ES-I3 (cell line): Measurements from ENCODE around the gene MMS19.
A peak's percentile ranks its signal among the peaks of the same experiment; 100 is the strongest.

Source experiments
- H3K36me3 ChIP-seq: 2 replicates; pipeline ENCODE4 v1.6.1; 2013; ENCODE audit warnings: mild to moderate bottlenecking, low read length, control low read depth, moderate library complexity; ENCODE audit not compliant: insufficient read depth
- H3K4me1 ChIP-seq: 2 replicates; pipeline ENCODE4 v1.6.1; 2013; ENCODE audit warnings: mild to moderate bottlenecking, control low read depth, low read length; ENCODE audit not compliant: insufficient read depth
- H3K9ac ChIP-seq: 2 replicates; pipeline ENCODE4 v1.6.1; 2013; ENCODE audit warnings: low read depth, mild to moderate bottlenecking, low read length, moderate library complexity
- H3K9me3 ChIP-seq: 2 replicates; pipeline ENCODE4 v1.6.1; 2013; ENCODE audit warnings: mild to moderate bottlenecking, low read length, moderate library complexity; ENCODE audit not compliant: control insufficient read depth, insufficient read depth

MMS19 gene

DNA sequence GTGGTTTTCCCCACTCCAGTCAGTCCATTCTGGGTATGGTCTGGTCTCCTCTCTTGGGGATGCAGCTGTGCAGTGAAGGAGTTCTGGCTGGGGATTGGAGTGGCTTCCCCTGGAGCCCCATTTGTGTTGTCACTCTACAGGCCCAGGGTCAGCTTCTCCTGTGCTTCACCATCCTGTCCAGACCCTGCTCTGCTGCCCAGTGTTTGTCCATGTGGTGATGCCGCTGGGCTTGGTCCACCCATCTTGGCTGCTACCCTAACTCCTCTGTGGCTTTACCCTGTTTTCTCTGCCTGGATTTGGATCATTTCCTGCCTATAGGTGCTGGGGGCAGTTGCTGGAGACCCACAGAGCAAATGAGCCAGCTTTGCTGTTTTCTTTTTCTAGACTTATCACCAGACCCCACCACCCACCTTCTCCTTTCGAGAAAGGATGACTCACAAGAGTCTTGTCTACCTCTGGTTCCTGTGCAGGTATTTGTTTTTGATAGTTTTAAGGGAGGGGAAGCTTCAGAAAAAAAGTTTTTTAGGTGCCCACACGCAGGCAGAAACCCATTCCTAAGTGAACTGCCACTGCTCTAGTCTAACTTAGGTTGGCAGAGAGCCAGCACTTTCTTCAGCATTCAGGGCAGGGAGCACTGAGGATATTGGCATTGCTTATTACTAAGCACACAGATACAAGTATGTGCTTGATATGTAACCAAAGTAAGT lies 43.7 kb downstream of the MMS19 start:
- no peaks in the 10 kb centered on the region for H3K4me1 ChIP-seq
- H3K9me3 ChIP-seq = no peaks in the 10 kb centered on the region
- peaks cover 32% of the 10 kb centered on the region for H3K36me3 ChIP-seq
- no peak overlapping the region for H3K9ac ChIP-seq

DNA sequence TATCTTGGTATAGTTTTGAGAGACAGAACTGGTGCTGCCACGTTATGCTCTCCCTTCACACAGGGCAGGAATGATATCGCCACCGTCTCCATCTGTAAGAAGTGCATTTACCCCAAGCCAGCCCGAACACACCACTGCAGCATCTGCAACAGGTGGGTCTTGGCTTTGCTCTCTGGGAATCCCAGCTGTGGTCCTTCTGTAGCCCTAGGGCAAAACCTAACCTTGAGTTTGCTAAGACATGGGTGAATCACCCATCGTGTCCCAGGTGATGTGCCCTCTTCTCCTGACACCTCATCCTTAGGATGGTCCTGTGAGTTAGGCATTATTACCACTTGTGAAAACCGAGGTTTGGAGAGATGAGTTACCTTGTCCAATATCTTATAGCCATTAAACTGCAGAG lies 45.9 kb downstream of the MMS19 start:
- Histone ChIP-seq H3K4me1 (no peaks in the 10 kb centered on the region), H3K36me3 (peaks cover 18% of the 10 kb centered on the region), H3K9ac (no peak overlapping the region), H3K9me3 (no peaks in the 10 kb centered on the region)

DNA sequence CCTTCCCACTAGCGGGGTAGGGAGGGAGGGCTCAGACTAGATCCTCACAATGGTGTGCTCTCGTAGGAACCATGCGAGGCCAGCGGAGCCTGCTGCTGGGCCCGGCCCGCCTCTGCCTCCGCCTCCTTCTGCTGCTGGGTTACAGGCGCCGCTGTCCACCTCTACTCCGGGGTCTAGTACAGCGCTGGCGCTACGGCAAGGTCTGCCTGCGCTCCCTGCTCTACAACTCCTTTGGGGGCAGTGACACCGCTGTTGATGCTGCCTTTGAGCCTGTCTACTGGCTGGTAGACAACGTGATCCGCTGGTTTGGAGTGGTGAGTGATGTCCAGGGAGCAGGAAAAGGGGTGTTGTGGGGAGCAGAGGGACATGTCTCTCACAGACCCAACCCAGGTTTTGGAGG lies 46.6 kb downstream of the MMS19 start:
- Histone ChIP-seq H3K4me1 (no peaks in the 10 kb centered on the region), H3K9me3 (no peaks in the 10 kb centered on the region), H3K36me3 (peaks cover 14% of the 10 kb centered on the region), H3K9ac (no peak overlapping the region)

DNA sequence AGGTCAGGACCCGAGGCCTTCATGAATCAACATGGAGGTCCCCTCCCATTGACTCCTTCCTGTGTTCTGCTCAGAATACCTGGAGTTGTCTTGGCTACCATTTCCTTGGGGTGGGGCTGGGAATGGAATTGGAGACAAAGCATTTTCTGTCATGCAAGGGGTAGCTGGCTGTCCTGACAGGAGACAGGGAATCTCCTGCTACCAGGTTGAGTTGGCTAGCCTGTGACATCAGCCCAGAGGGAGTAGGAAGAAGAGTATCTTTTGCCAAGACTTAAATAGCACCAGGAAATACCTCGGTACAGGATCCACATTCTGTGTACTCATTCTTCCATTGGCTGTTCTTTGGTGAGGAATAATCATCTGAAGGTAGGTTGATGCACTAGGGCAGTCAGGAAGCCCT lies 47.4 kb downstream of the MMS19 start:
- Histone ChIP-seq H3K9me3 (no peaks in the 10 kb centered on the region), H3K9ac (no peak overlapping the region), H3K4me1 (no peaks in the 10 kb centered on the region), H3K36me3 (peaks cover 11% of the 10 kb centered on the region)

DNA sequence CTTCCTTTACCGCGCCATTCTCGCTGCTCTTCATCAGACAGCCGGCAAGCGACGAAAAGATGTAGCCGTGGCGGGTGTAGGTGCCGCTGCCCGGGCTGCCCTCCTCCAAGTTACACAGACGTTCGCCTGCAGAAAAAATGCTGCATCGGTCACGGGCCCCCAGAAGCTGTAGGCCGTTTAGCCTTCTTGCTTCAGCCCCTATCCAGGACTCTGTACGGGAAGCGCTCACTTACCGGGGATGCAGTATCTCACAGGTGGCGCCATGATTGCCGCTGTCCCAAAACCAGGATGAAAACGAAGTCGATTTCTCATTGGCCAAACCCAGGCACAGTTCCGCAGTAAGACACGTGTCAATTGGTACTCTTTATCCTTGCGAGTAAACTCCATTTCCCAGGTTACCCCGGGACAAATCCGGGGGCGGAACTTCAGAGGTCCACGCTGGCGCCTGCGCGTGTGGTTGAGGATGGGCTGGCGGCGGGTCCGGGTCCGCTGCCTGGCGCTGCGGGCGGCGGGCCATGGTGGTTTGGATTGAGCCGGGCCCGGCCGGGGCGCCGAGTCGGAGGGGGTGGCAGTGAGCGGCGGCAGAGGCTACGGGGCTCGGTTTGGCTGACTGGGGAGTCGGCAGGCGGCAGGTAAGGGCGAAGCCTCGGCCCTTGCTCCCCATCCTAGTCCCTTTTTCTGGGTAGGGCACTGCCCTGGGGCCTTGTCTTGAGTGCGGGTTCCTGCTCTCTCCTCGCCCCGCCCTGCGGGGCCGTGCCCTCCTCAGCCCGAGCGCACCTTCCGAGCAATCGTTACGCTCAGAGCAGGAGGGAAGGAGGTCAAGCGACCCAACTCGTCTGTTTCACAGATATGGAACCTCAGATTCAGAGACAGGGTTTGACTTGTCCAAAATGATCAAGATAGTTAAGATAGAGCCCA lies 52.2 kb downstream of the MMS19 start, which contains the start of the genes EXOSC1 and ZDHHC16:
Gene EXOSC1 (minus strand): TSS at position 285 of the 918 bp plus-strand sequence. CDS start 21 bp downstream, at position 264.
Gene ZDHHC16 (plus strand): TSS at position 454 of the 918 bp plus-strand sequence. CDS start 5,501 bp downstream, outside the sequence.
- Histone ChIP-seq H3K4me1 (peaks cover 4% of the 10 kb centered on the region; the same call in 1 of the 2 replicates), H3K36me3 (peaks cover under 1% of the 10 kb centered on the region; the same call in 1 of the 2 replicates)

DNA sequence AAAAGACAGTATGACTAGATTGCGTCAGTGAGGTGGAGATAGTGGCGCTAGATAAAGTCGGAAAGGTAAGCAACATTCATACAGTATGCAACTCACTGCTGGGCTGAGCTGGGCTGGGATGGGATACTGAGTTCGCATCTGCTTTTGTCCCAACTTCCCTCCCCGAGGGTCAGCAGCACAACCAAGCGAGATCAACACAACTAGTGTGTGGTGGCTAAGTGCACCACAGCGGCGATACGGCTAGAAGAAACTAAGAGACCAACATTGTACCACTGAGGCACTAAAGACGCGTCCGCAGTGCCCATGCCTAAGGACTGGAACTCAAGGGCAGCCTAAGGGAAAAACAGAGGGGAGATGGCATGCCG lies 52.9 kb downstream of the MMS19 start:
- H3K9ac ChIP-seq = peak overlapping the region; percentile 68
- H3K36me3 ChIP-seq = peaks cover 6% of the 10 kb centered on the region; the same call in 1 of the 2 replicates
- H3K4me1 ChIP-seq = peaks cover 4% of the 10 kb centered on the region; the same call in 1 of the 2 replicates
- no peaks in the 10 kb centered on the region for H3K9me3 ChIP-seq

More for the DNA sequence above, 52.2 kb downstream of the MMS19 start, which contains the start of the genes EXOSC1 and ZDHHC16:
- no peaks in the 10 kb centered on the region for H3K9me3 ChIP-seq
- H3K9ac ChIP-seq = peak within 1 kb of the TSS; percentile 68

DNA sequence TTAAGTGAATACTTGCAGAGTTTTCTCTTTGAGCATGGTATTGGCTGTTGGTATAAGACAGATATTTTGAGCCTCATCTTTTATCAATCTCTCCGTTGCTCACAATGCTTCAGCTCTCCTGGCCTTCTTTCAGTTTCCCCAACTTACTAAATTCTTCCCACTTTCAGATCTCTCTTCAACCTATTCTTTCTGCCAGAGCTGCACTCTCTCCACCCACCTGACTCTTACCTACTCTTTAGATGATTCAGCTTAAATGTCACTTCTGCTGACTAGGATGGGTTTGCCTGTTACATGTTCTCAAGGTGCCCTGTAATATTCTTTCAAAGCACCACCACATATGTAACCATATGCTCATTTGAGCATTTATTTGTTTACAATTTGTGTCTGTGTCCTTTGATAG lies 54.0 kb downstream of the MMS19 start:
- Histone ChIP-seq H3K9ac (no peak overlapping the region), H3K36me3 (peaks cover 11% of the 10 kb centered on the region), H3K4me1 (peaks cover 4% of the 10 kb centered on the region; the same call in 1 of the 2 replicates), H3K9me3 (no peaks in the 10 kb centered on the region)

DNA sequence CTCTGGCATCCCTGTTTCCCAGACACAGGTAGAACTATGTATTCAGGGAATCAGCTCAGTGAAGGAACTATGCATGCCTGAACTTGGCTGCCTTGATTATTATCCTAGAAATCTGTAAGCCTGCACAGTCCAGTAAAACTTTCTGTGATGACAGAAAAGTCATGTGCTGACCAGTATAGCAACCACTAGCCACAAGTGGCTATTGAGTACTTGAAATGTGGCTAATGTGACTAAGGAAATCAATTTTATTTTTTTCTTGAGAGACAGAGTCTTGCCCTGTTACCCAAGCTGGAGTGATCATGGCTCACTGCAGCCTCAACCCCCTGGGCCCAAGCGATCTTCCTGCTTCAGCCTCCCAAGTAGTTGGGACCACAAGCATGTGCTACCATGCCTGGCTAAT lies 55.9 kb downstream of the MMS19 start:
- Histone ChIP-seq H3K9me3 (no peaks in the 10 kb centered on the region), H3K9ac (no peak overlapping the region), H3K4me1 (peaks cover 4% of the 10 kb centered on the region; the same call in 1 of the 2 replicates), H3K36me3 (peaks cover 15% of the 10 kb centered on the region)

DNA sequence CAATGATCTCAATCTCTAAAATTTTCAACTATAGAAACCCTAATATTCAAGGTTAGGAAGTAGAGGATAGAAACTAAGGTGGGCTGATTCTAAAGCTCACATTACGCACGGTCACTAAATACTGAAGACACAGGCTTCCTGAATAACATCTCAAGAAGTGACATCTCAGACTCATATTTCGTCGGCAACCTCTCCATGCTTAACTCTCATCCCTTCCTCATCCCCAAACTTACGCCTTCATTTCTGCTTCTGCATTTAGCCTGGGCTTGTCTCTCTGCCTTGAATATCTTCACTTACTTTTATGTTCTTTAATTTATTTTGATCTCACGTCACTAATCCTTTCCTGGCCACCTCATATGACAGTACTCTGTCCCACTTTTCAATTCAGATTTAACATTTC lies 63.0 kb downstream of the MMS19 start:
- H3K9me3 ChIP-seq = no peaks in the 10 kb centered on the region
- peaks cover 34% of the 10 kb centered on the region for H3K36me3 ChIP-seq
- H3K4me1 ChIP-seq = no peaks in the 10 kb centered on the region
- H3K9ac ChIP-seq = no peak overlapping the region

DNA sequence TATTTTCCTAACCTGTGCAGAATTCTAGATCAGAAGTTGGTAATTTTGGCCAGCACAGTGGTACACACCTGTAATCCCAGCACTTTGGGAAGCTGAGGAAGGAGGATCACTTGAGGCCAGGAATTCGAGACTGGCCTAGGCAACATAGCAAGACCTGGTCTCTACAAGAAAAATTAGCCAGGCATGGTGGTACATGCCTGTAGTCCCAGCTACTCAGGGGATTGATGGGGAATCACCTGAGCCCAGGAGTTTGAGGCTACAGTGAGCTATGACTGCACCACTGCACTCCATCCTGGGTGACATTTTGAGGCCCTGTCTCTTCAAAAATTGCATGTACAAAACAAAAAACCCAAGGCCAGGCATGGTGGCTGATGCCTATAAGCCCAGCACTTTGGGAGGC lies 63.7 kb downstream of the MMS19 start:
- Histone ChIP-seq H3K36me3 (peaks cover 36% of the 10 kb centered on the region), H3K9me3 (no peaks in the 10 kb centered on the region), H3K9ac (no peak overlapping the region)

DNA sequence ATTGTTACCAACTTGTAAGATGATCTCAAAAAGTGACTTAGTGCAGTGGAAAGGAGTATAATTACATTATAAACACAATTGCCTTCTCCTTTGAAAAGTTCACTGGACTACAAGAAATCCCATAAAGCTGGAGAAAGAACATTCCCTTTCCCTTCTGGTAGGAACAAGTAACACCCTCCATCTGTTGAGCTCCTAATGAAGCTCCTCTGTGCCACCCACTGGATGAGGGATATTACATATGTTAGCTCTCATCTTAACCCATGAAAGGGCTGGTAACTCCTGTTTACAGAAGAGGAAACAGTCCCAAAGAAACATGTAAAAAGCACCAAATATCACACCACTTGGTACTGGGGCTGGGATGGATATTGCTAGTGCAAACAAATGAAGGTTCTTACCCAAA lies 64.2 kb downstream of the MMS19 start:
- Histone ChIP-seq H3K4me1 (no peaks in the 10 kb centered on the region), H3K9ac (no peak overlapping the region), H3K36me3 (peaks cover 31% of the 10 kb centered on the region), H3K9me3 (no peaks in the 10 kb centered on the region)

More for the DNA sequence above, 63.7 kb downstream of the MMS19 start:
- H3K4me1 ChIP-seq = no peaks in the 10 kb centered on the region

DNA sequence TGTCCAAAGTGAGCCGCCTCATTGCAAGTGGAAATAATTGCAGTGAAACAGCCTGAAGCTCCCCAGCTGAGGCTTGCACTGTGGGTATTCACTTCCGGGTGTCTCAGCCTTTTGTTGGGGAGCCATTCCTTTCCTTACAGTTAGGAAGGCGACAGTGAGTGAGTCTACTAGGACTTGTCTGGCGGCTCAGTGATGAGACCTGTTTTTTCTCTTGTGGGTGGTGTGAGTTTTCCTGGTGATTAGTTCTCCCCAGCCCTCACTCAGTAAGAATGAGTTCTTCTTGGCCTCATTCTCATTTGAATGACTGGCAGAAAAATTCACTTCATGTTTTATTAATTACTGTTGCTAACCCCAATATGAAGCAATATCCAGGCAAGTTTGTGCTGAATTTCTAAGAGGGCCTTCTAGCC lies 69.6 kb downstream of the MMS19 start:
- H3K4me1 ChIP-seq = peaks cover 4% of the 10 kb centered on the region; the same call in 1 of the 2 replicates
- H3K36me3 ChIP-seq = peaks cover 23% of the 10 kb centered on the region
- no peaks in the 10 kb centered on the region for H3K9me3 ChIP-seq
- peak overlapping the region; percentile 100 for H3K9ac ChIP-seq

DNA sequence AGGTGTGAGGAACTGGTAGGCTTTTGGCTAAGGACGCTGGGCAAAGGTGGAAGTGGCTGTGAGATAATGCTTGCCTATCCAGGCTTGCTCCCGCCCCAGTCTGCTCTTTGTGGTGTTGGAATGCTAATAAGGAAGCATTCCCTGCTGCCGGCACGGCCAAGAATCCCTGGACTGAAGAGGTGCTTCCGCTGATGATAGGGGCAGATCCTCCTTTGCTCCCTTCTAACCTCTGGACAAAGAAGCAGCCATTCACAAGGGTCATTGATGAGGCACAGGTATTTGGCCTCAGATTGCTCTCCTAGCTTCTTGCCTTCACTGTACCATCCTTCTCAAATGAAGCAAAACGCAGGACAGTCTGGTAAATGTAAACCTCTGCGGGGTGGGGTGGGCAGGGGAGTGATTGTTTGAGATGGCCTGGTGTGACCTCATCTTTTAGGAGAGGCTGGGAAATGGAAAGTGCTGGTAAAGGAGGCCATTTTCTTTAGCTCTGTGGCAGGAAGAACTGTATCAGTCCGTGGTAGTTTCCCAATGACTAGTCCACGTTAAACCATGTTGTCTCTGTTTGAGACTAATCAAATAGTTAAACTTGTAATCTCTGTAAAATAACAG lies 70.5 kb downstream of the MMS19 start:
- Histone ChIP-seq H3K9me3 (no peaks in the 10 kb centered on the region), H3K36me3 (peaks cover 23% of the 10 kb centered on the region), H3K9ac (peak overlapping the region; percentile 100), H3K4me1 (peaks cover 4% of the 10 kb centered on the region; the same call in 1 of the 2 replicates)
